GM18861 (cell line): ENCODE measurements around the gene PSME3IP1.
"Not testable (repeated sequence)": the region's sequence is repeated elsewhere in the genome, so short reads cannot be mapped to it uniquely, and the experiment has no call there.

Source experiments
- ATAC-seq: cut with Tn5 transposase; IDR thresholded peaks from one replicate; pipeline ENCODE4 v1.9.1; 2021; ENCODE audit not compliant: unreplicated experiment

The PSME3IP1 gene, protein sequence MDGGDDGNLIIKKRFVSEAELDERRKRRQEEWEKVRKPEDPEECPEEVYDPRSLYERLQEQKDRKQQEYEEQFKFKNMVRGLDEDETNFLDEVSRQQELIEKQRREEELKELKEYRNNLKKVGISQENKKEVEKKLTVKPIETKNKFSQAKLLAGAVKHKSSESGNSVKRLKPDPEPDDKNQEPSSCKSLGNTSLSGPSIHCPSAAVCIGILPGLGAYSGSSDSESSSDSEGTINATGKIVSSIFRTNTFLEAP

GRCh38 chr16:57185945-57186871, at the start of gene PSME3IP1, which contains the start of gene RSPRY1:
Gene PSME3IP1, minus strand, starts transcription at chr16:57186039. Its CDS starts 12,185 bp downstream, at chr16:57173854.
Gene RSPRY1, plus strand, starts transcription at chr16:57186329. Its CDS starts 18,330 bp downstream, at chr16:57204659.
- peak; percentile 85 for ATAC-seq

DNA sequence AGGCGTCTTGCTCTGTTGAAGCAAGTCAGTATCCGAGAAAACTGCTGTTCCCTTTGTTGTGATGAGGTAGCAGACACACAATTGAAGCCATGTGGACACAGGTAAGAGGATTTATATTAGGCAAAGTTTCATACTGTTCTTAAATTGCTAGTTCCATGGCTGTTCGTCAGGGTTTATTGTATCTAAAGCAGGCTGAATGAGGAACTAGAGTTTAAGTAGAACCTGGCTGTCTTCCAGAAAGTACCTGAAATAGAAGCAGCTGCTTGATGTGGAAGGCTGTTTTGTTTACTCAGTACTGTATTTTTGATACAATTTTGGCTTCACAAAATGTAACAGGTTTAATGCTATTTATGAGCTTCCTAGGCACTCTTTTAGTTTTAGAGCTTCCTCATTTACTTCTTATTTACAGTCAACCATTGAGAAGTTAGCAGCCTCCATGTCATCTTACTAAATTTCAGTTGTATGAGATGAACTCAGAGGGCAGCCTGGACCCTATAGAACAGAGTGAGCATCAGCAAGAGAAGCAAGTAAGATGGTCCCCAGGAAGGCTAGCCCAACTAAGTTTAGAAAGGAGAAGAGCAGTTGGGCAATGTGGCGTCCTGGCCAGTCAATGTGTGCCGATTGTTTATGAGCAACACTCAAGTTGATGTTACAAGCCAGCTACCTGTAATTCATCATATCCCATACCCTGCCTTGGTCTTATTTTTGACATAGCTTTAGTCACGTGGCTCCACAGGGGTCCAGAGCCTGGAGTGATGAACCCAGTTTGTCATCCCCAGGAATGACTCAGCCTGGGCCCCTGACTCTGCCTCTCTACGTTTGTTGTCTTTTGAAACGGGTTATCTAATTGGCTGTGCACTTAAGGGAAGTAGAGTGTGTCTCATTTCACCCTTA, 49.5 kb upstream of the PSME3IP1 start:
- ATAC-seq: no peak

- no peak for ATAC-seq
Observed at GRCh38 chr16:57234707-57235092, 48.9 kb upstream of the PSME3IP1 start.

GRCh38 chr16:57233944-57234706, 48.3 kb upstream of the PSME3IP1 start:
- no peak for ATAC-seq

DNA sequence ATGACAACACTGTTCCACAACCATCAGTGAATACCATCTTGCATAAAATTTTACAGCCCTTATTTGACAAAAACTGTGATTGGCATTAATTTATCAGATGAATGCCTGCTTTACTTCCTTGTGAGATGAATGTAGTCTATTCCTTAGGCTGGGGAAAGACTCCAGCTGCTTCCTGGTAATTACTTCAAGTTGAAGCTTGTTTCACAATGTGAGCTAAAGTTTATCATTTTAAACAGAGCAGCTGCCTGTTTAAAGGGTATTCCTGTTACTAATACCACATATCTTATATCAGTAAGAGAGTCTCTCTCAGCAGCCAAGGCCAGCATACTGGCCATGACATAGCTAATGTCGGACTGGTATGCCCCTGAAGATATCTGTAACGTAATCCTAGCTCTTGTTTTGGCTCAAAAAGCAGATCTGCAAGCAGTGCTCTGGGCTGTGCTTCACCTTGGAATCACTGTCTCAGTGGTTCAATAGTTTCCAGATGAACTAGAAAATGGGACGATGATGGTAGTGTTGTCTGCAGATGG, 46.0 kb upstream of the PSME3IP1 start:
- ATAC-seq: no peak

- ATAC-seq: no peak
Observed at GRCh38 chr16:57229079-57229478, 43.2 kb upstream of the PSME3IP1 start.

- no peak for ATAC-seq
Observed at GRCh38 chr16:57226701-57227621, 41.1 kb upstream of the PSME3IP1 start.

DNA sequence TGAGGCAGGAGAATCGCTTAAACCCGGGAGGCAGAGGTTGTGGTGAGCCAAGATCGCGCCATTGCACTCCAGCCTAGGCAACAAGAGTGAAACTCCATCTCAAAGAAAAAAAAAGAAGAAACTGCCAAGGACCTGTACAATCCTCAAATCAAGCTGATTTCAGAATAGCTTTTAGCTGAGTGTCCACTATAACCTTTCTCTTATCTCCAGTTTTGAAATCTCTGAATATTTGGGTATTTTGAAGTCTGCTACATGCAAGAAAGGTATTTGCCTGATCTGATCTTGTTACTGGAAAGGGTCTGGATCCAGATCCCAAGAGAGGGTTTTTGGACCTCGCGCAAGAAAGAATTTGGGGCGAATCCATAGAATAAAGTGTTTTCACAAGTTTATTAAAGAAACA, 40.1 kb upstream of the PSME3IP1 start:
- no peak for ATAC-seq

GRCh38 chr16:57224651-57225335, 39.0 kb upstream of the PSME3IP1 start:
- no peak for ATAC-seq

DNA sequence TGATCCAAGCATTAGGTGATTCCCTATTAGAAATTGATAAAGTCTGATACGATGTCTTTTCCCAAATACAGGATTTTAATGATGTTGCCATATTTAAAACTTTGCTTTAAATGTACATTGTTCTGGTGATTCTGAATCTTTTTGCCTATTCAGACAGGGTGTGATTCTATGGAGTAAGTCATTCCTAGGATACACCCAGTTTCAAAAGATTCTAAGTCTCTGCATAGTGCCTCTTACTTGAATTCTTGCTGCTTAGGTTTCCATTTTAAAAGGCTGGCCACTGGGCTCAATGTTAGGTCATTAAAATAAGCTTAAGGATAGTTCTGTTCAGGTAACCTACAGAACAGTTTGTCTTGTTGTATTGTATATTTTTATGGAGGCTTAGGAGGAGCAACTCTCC, 37.2 kb upstream of the PSME3IP1 start:
- no peak for ATAC-seq

- ATAC-seq: no peak
Observed at GRCh38 chr16:57216968-57217367, 31.1 kb upstream of the PSME3IP1 start.

DNA sequence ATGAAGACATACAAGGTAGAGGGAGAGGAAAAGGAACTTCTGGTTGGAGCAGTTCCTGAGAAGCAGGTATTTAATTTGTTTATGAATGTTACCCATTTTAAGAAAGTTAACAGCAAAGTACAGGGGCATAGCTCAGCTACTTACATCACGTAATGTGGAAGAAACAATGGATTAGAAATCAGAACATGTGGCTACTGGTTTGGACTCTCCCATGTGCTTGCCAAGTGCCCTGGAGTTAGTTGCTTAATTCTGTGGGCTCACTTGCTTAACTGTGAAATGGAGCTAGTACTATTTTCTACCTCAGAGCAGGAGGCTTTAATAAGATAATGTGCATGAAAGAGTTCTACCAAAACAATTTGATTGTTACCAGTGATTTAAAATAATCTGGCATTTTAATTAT, 27.6 kb upstream of the PSME3IP1 start:
- ATAC-seq: no peak

DNA sequence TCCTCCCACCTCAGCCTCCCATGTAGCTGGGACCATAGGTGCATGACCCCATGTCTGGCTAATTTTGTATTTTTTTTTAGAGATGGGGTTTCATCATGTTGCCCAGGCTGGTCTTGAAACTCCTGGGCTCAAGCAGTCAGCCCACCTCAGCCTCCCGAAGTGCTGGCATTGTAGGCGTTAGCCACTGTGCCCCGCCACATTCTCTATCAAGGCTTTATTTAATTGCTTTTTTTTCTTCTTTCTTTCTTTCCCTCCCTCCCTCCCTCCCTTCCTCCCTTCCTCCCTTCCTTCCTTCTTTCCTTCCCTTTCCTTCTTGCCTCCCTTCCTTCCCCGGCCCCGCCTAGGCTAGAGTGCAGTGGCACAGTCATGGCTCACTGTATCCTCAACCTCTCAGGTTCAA, 23.9 kb upstream of the PSME3IP1 start:
- no peak for ATAC-seq

- ATAC-seq: no peak
Observed at GRCh38 chr16:57208926-57209325, 23.1 kb upstream of the PSME3IP1 start.

- no peak for ATAC-seq
Observed at GRCh38 chr16:57204675-57205074, 18.8 kb upstream of the PSME3IP1 start.

DNA sequence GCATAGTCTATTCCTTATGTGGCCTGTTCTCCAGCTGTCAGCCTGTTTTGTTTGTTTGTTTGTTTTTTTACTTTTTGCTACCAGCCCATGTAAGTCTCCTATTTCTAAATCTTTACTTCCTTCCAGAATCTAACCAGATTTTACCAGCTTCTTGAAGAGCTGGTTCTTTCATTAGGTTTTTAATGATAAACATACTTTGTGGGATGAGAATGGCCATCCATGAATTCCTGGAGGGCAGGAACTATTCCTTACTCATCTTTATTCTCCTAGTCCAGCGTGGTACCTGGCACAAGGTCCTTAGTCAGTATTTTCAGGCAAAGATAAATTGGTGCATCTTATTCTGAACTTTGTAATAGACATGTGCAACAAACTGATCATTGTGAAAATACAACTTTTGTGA, 17.6 kb upstream of the PSME3IP1 start:
- ATAC-seq: no peak

- ATAC-seq: no peak
Observed at GRCh38 chr16:57202095-57202886, 16.5 kb upstream of the PSME3IP1 start.

DNA sequence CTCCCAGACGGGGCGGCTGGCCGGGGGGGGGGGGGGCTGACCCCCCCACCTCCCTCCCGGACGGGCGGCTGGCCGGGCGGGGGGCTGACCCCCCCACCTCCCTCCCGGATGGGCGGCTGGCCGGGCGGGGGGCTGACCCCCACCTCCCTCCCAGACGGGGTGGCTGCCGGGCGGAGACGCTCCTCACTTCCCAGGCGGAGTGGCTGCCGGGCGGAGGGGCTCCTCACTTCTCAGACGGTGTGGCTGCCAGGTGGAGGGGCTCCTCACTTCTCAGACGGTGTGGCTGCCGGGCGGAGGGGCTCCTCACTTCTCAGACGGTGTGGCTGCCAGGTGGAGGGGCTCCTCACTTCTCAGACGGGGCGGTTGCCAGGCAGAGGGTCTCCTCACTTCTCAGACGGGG, 15.1 kb upstream of the PSME3IP1 start:
- ATAC-seq: not testable (repeated sequence)
